GM18526 (cell line): ENCODE data around the gene EFHC1.

ENCODE experiments used
- POLR2A ChIP-seq: IDR thresholded peaks from 3 replicates; pipeline ENCODE4 v1.6.1; 2011; ENCODE audit not compliant: insufficient read length; ENCODE audit errors: extremely low read depth

Gene EFHC1

DNA sequence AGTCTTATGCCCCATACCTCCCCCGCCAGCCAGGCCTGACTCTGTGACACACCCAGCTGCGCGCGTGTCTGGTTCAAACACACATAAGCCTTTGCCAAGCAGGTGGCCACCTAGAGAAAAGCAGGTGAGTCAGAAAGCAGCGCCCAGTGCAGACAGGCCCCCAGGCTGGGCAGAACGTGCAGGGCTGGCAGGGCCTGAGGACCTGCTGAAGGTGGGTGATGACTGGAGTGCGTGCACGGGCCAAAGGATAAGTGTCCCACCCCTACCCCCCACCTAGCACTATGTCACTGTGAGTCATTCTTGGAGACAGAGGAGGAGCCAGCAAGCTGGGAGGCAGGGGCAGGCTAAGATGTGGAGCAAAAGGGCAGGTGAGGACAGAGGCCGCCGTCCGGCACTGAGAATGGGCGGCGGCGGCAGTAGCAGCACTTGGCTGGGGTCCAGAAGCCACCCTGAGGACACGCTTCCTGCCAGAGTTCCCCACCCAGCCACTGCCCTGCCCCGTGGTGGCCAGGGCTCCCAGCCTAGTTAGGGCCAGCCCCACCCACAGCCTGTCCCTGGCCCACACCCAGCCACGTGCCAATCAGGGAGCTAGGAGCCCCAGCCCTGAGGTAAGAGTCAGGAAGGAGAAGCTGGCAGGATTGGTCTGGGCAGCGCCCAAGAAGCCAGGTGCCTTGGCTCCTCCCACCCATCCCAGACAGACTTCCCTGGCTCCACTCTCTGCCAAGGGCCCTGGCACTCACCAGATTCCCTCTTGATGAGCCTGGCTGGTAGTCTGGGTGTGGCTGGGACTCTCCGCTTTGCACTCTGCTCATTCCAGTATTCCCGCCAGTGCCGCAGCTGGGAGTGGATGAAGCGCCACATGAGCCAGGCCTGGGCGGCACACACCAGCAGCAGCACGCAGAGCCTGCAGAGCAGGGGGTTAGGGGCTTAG, 84.0 kb downstream of the EFHC1 start:
- no peak for TF ChIP-seq POLR2A

DNA sequence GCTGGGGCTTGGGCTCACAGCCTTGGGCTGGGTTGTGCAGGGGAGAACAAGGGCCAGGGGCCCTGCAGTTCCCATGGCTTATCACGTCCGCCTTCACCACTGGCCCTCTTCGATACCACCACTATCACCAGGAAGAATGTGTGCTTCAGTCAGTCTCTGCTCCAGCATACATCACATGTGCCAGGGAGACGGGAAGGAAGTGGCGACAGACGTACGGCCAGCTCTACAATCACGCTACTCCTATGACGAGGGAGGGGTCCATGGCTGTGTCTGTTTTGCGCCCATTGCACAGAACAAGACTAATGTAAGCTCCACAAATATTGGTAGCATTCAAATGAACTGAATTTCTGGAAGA, 84.6 kb downstream of the EFHC1 start:
- no peak for TF ChIP-seq POLR2A

DNA sequence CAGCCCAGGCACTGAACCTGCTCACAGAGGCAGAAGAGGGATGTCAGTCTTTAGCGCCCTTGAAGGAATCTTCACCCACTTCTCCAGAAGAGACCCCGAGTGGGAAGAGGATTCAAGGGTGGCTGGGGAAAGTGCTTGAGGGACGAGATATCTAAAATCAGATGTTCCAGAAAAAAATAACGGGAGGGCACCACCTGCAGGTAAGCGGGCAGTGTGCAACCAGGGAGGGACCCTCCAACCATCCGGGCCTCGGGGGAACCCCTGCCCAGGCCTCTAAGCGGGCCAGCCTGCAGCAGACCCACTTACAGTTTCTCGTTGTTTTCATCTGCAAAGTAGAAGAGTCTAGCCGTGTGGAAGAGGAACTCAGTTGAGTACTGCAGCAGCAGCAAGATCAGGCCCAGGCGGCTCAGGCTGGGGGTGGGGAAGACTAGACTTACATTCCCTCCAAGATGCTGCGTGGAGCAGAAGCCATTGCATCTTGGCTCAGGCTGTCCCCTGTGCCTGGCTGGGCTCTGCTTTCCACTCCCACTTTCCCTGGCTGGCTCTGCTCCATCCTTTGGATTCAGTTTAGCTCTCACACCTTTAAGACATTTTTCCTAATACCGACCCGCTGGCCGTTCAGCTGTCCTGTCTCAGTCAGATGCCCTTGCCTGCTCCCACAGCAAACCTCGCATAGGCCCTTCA, 85.7 kb downstream of the EFHC1 start:
- no peak for TF ChIP-seq POLR2A

DNA sequence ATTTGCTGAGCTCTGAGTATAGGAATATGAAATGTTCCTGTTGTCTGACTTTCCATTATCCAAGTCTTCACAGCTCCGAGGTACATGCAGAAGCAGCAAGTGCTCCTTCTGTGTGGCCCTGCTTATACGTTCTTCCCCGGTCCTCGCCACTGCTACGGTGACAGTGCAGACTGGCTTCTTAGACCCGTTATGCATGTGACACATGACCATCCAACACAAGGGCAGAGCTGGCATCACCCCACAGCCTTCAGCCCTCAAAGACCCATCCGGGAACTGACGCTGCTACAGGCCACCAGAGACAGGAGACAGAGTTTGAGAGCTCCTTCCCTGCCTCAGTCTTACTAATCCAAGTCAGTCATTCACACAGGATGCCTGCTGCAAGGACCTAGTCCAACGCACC, 86.3 kb downstream of the EFHC1 start:
- TF ChIP-seq POLR2A: no peak

DNA sequence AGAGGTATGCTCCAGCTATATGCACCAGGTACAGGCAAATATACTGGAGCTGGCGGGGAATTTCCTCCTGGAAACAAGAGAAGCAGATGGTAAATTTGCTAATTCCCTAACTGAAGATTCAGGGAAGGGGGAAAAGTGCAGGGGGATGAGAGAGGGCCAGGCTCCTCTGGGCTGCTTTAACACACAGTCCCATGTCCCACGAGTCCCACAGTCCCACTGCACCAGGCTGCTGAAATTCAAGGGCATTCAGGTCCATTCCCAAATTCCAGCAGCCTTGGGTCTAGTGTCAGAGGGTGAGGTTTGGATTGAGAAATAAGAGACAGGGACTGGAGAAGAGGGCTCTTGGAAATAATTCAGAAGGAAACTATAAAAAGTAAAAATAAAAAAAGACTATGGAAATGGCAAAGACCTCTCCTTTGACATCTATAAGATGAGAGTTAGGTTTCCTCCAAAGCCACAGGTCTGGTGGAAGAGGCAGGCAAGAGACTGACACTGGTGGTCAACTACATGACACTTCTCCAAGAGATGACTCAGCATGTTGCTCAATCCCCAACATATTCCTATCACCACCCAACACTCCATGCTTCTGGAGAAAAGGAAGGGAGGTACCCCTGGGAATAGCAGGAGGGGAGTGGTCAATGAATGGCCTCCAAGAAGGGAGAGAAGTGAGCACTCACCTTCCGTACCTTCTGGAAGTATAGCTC, 87.6 kb downstream of the EFHC1 start:
- no peak for TF ChIP-seq POLR2A

DNA sequence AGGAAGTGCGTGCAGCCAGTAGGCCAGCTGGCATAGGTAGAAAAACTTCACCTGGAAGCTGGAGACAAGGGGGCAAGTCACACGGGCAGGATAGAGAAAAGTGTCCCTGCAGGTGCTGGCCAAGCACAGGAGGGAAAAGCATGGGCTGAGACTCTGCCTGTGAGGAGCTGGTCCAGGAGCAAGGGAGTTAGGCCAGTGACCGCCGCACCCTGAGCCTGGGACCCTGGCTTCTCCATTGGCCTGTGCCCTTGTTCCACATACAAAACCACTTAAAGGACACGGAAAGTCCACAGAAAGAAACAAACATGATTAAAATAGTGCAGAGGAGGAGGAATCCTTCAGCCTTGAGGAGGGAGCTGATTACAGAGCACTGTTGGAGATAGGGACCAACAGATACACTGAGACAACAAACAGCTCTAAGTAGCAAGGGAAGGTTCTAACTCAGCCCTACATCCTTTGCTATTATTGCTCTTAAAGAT, 88.2 kb downstream of the EFHC1 start:
- TF ChIP-seq POLR2A: no peak

DNA sequence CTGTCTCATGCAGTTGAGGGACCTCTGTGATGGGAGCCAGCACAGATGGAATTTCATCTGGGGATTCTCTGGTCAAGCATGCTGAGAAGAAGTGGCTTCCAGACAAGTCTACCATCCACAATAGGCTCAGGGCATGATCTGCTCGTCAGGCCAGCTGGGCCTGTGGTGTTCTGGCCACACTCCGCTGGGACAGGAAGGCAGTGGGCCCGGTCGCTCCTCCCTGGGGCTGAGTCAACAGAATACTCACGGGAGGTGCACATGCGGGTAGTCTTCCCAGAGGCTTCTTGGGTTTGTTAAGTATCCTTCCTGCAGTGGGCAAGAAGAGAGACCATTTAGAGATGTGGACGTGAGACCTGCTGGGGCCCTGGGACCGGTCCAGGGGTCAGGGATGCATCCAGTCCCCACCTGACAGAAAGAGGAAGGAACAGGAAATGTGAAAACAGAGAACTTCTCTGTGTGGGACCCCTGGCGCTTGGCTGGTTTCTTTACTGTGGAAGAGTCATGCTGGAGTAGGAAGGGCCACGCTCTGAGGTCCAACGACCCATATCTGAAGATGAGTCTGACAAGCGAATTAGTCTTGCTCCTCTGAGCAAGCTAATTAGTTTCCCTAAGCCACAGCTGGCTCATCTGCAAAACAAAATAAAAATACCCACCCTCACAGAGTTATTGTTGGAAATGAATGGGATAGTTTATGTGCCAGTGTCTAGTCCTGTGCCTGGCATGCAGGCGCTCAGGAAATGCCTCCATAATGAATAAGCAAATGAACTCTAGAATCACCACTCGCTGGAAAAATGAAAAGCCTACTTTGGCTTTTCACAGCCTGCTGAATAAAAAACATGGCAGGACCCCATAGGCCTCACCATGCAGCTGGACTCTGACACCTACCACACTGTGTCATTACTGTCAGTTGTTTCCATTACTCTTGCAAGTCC, 89.4 kb downstream of the EFHC1 start:
- no peak for TF ChIP-seq POLR2A

DNA sequence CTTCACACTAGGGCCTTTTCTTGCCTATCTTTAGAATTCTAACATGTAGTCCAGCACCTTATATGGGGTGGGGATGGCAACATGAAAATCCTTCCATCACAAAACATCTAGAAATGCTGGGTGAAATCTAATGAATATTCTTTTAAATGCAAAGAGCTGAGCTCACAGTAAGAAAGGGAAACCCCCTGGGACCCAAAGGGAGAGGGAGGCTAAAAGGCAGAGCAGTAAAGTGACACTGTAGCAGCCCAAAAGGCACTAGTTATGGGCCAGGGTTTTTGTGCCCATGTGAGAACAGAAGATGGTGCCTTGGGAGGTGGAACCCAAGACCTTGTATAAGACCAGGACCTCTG, 90.0 kb downstream of the EFHC1 start:
- no peak for TF ChIP-seq POLR2A

DNA sequence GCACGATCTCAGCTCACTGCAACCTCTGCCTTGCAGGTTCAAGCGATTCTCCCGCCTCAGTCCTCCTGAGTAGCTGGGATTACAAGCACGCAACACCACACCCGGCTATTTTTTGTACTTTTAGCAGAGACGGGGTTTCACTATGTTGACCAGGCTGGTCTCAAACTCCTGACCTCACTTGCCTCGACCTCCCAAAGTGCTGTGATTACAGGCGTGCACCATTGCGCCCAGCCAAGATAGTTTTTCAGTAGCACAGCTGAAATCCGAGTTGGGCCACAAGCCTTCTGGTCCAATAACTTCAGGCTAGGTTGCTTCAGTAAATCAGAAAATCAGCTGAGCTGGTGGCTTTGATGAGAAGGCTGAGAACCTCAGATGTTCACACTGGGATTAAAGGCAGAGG, 91.0 kb downstream of the EFHC1 start:
- no peak for TF ChIP-seq POLR2A

DNA sequence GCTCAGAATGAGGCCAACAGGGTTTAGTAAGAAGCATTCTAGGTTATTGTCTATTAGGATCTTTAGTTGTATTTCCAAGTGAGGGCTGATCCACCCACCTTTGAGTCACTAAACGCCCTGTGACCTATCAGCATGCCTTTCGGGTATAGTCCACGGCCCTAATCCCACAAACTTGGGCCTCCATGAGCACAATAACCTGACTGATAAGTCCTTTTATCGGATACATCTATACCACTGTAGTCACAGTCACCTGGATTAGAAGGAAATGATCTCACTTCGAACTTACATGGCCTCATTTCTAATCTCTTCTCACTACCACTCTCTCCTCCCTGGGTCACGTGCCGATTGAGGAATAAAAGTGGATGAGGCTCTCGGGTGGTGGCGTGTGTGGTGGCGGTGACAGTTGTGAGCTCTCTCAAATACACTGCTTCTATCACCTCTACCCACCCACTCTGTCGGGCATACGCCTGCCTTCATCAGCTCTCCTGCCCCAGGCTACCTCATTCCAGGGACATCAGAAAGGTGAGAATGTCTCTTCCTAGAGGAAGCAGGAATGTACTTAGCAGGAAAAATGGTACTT, 91.5 kb downstream of the EFHC1 start:
- TF ChIP-seq POLR2A: no peak

DNA sequence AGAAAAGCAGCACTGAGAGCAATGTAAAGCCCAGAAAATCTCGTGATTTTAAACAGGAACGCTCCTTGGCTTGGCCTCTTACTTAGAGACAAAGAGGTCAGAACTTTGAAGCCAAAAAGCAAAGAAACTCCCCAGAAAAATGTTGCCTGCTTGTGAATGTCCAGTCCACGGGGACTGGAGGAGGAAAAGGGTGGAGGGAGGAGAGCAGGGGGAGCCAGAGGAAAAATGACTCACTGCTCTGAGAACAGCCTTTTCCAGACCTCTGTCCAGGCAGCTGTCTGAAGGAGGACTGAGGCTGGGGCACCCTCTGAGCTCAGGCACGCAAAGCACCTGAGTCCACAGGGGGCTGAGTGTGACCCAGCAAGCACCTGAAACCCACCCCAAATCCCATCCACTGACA, 92.1 kb downstream of the EFHC1 start:
- TF ChIP-seq POLR2A: no peak

DNA sequence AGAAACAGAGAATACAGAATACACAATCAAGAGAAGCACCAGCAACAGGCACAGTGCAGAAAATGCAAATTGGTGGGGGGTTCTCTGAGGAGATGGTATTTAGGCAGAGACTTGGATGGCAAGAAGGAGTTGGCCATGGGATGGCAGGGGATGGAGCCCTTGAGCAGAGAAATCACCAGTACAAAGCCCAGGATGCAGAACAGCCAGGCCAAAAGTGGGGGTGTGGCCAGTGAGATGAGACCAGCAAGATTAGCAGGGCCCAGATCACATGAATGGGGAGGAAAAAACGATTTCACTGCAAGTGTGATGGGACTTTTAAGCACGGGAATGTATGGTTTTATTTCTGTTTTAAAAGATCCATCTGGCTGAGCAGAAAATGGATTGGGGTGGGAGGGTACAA, 93.3 kb downstream of the EFHC1 start:
- TF ChIP-seq POLR2A: no peak

DNA sequence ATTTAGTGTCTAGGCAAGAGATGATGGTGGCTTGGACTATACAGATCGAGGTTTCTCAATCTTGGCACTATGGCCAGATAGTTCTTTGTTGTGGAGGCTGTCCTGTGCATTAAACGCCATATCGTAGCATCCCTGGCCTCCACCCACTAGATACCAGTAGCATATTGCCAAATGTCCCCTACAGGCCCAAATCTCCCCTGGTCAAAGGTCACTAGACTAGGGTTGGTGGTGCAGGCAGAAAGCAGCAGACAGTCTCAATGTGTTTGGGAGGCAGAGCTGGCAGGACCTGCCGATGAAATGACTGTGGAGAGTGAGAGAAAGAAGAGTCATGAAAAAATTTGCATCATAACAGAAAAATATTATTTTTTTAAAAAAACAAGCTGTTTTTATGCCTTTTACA, 93.8 kb downstream of the EFHC1 start:
- TF ChIP-seq POLR2A: no peak

DNA sequence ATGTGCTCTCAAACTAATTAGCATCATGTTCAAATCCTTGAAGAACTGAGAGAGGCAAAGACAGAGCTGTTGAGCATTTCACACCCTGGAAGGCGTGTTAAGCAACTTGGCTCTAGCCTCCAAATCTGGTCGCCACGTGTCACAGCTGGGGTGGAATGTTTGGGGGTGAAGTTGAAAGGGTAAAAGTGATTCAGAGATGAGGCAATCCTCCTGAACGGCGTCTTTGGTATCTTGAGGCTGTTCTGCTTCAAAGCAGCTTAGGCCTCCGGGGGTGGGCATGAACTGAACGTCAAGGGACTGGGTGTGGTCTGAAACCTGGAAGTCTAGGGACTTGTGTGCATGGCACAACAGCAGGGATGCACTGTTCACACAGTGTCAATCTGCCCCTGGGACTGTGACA, 94.4 kb downstream of the EFHC1 start:
- no peak for TF ChIP-seq POLR2A
